Stimulated activated CD4-positive, alpha-beta T cell treated with anti-CD3 and anti-CD28 coated beads, Interleukin-12 subunit alpha, Interleukin-12 subunit beta, amount 100 ng/mL, for 48 hours (primary cell): ENCODE results near the gene UBASH3B.

ENCODE experiments used
- DNase-seq, 3 donors: peaks; one replicate each; pipeline ENCODE4 v3.0.0-alpha.2; 2020; ENCODE audit warnings: low read depth in 2 of 3, low spot score in 1 of 3

Gene UBASH3B

DNA sequence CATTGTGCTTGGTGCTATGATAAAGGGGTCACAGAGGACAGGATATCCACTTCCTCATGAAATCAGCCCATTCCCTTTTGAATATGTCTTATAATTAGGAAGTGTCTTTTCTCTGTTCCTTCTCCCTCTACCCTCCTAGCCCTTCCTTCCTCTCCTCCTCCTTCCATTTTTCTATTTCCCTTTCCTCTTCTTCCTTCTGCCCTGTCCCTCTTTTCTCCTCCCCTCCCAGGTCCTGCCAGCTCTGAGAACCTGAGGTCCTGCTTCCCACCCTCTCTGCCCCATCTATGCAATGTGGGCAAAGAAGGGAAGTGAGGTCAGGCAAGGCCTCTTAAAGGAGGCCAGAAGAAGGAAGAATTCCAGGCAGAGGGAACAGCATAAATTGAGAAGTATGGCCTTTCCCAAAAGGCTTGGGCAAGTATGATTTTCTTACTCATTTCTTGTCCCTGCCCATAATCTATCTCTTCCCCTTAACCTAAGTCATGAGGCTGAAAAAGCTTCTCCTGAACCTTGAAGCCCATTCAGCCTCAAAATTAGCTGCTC, 7.7 kb upstream of the UBASH3B start:
- no peak for DNase-seq

DNA sequence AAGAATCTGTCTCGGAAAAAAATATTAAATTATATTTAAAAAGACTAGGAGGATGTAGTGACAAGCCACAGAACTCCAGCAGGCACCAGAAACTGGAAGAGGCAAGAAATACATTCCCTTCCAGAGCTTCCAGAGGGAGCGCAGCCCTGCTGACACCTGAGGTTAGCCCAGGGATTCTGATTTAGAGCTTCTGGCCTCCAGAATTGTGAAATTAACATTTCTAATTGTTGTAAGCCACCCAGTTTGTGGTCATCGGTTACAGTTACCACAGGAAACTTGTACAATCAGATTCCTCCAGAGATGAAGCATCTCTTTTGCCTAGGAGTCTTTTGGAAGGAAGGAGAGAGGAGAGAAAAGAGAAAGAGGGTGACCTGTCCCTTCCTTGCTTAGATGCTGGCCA, 6.4 kb upstream of the UBASH3B start:
- no peak for DNase-seq

DNA sequence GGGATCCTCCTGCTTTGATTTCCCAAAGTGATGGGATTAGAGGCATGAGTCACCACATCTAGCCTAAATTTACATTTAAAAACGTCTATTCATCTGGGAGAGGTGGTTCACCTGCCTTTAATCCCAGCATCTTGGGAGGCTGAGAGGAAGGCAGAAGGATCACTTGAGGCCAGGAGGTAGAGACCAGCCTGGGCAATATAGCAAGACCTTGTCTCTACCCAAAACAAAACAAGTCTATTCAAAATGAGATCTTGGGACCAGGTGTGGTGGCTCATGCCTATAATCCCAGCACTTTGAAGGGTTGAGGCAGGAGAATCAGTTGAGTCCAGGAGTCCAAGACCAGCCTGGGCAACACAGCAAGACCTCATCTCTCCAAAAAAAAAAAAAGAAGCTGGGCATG, 4.9 kb upstream of the UBASH3B start:
- DNase-seq: no peak

DNA sequence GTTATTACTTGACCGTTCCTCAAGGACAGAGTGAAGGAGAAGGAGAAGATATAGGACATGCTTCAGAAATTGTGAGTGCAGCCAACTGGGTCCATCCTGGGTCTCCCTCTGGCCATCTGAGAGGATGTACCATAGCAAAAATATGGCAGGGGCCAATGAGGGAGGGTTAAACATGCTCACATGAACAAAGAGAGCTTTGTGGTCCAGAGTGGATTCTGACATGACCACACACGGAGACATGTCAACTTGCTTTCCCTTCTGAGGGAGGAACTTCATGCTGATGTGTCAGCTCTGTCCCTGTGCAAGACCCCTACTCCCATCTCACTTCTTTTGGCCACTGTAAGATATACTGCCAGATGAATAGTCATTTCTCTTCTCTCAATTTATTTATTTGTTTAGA, 3.0 kb upstream of the UBASH3B start:
- no peak for DNase-seq

DNA sequence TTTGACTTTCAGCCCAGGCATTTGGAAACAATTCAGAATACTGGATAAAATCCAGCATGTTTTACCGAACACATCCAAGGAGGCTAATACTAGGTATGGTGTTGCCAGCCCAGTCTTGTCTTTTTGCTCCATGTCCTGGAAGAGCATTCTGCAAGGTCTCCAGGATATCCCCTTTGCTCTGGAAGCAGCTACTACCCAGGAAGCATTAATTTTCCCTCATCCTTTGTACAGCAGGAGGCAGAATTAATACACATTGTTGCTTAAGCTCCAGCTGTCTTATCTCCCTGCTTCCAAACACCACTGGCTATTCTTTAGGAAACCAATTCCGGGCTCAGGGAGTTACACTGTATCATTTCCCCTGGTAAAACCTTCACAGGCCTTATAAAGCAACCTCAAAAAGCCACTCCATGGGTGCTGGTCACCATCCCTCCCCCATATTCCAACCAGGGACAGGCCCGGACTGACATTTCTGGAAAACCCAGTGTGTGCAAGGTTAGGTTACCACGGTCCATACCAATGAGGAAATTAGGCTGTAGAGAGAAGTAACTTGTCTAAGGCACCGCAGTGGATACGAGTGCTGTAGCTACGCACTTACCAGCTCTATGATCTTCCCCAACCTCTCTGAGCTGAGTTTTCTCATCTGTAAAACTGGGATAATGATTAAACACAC, 1.5 kb upstream of the UBASH3B start:
- no peak for DNase-seq

DNA sequence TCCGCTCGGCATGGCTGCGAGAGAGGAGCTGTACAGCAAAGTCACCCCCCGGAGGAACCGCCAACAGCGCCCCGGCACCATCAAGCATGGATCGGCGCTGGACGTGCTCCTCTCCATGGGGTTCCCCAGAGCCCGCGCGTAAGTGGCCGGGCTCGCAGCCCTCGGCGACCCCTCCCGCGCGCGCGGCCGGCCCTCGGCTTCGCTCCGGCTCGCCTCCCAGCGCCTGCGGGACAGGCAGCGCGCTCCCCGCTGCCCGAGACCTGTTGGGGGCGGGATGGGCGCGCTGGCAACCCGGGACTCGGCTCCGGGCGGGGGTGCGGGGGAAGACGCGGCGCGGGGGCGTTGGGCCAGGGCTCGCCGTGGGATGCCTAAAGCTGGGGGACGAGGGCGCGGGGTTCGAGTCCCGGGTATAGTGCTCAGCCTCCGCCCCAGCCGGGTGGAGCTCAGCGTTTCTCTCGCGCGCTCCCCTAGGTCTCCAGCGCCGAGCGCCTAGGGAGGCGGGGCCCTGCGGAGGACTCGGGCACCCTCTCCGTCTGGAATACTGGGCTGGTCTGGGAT, 630 bp downstream of the UBASH3B start:
- peak in 2 of 3 donors; percentile 25 to 34 for DNase-seq

DNA sequence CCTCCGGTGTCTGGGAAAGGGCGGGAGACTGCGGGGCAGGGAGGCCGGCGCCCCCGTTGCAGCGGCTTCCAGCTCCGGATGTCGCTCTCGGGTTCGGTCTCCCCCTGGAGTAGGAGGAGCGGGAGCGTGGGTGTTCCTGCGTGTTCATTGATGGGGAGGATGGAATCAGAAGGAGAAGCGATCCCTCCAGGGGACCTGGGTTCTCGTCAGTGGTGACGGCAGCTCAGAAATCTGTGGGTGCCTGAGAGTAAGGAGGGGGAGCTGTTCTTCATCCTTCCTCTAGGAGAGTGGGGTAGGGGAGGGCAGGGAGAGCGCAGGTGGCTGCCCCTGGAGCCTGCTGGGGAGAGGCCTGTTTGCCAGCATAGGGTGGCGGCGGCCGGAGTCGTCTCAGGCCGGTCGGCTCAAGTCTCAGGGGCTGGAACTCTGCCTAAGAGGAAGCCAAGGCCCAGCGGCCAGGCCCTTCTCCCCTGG, 1.1 kb downstream of the UBASH3B start:
- DNase-seq: peak in 2 of 3 donors; percentile 17 to 22

DNA sequence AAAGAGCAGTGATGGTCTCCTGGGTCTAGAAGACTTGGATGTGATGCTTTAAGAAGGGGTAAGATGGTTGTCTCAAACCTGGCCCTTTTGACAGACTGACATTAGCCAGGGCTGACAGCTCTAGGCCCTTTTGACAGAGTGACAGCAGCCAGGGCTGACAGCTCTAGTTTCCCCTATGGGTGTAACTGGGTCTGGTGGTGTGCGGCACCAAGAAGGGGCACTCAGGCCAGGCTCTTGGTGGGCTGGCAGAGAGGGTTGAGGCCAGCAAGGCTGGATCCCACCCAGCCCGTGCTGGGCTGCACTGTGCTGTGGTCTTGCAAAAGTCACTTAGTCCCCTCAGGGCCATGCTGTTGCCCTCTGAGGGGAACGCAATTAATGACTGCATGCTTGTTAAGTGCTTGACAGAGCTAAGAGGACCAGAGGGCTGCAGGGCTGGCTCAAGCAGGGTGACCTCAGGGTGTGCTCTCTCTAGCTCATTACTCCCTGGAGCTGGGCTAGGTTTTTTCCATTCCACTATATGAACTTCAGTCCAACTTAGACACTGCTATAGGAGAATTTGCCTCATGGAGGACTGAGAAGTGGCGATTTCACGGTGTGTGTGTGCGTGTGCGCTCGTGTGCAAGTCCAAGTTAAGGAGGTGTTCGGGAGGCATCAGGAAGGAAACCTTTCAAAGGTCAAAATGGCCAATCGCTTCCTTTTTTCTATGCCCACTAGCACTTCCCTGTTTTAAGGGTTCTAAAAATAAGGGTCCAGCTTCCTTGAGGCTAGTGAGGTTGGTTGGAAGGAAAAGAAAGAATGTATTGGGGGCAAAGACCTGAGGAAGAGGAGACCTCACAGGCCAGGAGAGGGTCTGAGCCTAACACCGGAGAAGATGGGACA, 4.4 kb downstream of the UBASH3B start:
- no peak for DNase-seq

DNA sequence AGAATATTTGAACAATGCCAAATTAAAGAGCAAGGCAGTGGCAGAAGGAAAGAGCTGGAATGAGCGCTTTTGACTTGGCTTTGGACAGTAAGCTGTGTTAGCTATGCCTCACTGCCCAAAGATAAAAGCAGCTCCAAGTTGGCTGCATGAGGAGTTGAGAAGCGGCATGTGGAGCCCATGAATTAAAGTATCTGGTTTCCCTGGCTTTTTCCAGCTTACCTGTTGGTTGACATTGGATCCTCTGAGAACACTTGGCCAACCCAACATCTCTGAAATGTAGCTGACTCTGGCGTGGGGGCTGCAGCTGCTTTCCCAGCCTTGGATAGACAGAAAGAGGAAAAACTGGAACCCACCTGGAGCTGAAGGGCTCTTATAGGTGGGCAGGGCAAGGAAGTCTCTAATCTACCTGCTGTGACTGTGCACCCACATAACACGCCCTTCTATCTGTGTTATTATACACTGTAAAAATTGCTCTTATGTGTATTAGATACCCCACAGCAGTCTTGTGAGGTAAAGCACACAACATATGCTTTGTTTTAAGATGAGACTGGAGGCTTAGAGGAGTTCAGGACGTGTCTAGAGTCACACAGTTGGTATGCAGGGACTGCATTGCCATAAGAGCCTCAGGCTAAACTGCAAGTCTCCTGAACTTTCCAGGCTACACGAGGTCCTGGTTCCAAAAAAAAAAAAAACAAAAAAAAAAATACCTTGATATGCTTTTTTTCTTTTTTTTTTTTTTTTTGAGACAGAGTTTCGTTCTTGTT, 5.8 kb downstream of the UBASH3B start:
- no peak for DNase-seq

DNA sequence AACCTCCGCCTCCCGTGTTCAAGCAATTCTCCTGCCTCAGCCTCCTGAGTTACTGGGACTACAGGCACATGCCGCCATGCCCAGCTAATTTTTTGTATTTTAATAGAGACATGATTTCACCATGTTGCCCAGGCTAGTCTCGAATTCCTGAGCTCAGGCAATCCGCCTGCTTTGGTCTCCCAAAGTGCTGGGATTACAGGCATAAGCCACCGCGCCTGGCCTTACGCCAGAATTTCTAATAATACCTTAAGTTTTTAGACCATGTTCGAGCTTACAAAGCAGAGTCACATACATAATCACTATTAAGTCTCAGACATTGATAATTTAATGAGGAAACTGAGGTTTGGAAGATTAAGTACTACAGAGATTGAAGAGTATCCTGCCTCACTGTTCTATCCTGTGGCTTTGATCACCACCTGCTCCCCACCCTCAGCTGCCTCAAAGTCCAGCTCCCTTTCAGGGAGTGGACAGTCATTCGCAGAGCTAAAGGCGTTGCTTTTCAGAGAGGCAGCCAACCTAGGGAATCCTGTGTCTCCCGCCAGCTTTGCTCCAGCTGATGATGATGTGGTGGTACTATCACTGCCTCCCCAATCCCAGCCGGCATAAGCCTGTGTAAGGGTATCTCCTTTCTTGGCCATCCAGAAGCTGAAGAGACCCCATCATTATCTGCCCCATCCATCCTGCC, 7.7 kb downstream of the UBASH3B start:
- DNase-seq: no peak

DNA sequence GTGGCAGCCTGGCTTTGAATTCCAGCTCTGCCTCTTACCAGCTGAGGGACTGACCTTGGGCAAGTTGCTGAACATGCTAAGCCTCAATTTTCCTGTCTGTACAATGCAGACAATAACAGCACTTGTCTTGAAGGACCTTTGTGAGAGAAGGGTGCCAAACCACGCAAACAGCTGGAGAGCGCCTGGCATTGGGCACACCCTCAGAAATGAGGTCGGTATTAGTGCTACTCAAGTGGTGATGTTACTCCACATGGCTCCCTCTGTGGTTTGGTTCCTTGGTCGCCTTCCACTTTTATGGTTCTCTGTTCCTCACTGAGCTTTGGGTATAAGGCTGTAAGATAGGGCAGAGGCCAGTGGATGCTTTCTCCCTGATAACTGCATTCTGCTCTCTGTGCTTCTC, 8.2 kb downstream of the UBASH3B start:
- DNase-seq: no peak

DNA sequence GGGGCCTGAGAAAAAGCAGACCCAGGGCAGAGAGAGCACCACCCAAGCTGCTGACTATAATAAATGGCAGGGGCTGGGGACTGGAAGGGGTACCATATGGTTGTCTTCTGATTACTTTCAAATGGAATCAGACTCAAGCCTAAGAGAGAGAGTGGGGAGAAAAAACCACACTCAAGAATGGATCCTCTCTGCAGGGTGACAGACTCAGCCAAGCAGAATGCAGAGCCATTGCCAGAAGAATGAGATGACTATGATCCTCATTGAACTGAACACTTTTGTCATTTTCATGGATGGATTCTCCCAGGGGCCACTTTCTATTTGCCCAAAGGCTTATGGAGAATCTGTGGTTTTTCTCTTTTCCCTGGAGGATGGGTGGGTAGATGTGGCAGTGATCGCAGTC, 8.7 kb downstream of the UBASH3B start:
- DNase-seq: no peak

DNA sequence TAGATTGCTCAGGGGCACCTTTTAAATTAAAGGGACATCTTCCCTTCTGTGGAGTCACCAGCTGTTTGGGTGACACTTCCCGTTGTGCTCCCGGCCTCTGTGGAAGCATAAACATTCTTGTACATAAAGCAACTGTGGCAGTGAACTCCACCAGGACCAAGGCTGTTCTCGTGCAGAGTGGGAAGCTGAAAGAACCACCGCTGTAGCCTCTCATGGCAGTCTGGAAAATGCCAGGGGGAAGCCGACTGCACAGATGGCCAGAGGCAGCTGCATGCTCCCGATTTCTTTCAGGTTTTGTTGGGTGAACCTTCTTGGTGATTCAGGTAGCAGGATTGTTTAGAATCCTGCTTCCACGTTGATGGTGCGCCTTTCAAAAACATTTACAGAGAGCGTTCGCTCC, 10.3 kb downstream of the UBASH3B start:
- DNase-seq: no peak

DNA sequence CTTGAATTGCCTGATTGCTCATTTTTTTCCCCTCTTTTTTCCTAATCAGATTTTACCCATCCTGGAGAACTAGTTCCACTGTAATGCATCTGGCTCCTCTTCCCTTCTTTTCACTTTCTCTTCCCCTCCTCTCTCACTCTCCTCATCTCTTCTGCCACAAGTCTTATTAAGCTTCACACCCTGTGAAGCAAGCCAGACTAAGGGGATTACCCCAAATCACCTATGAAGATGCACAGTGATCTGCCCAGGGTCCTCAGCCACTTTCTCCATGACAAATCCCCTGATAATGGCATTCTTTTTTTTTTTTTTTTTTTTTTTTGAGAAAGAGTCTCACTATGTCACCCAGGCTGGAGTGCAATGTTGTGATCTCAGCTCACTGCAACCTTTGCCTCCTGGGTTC, 11.2 kb downstream of the UBASH3B start:
- no peak for DNase-seq

DNA sequence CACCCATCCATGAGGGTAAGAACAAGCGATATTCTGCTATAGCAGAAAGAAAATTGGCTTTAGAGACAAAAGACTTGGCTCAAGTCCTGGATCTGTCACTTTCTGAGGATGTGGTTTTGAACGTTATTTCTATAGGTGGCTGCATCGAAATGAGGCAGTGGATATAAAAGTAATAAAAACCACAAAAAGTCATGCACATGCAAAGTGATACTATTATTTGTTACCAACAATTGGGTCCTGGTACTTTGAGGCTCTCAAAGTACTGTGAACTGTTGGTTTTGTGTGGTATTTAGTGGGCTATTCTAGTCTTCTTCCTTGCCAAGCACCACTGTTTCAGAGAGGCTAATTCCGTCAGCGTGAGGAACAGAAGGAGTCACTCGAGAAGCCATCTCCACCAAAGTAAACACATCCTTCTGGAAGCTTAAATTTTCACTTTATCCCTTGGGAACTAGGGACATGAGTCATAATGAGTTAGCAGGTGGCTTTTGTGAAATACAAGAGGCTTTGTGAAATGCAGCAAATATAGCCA, 13.1 kb downstream of the UBASH3B start:
- DNase-seq: no peak

DNA sequence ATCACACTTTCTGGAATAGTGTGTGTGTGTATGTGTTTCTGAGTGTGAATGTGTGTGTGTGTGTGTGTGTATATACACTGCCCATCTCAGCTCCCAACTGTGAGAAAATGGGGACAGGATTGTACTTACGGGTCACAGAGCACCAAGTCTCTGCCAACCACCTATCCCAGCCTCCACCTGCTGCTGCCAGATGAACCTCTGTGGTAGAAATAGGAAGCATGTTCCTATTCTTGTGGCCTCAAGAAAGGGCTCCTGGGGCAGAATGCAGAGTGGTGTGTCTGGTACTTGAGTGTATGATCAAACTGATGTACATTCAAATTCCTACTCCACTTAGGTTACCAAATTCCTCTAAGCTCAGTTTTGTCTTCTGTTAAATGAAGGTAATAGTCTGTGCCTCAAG, 14.6 kb downstream of the UBASH3B start:
- no peak for DNase-seq

DNA sequence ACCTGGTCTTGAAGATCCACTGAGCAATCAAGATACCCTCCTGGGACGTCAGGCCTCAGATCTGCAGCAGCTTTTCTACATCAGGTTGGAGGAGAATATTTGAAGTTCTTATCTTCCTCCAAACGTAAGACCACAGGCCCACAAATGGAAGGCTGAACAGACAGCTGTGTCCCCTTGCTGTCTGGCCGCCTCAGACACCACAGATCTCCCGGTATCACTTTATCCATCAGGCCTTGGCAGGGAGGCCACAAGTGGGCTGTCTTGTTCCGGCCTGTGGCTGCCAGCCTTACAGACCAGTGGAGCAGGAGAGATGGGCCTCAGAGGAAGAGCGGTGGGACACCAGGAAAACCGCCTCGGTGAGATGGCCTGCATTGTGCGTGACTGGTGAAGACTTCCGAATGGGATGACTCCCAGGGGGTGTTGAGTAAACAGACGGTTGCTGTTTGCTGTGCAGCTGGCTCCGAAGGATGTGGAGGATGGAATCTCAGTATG, 15.9 kb downstream of the UBASH3B start:
- DNase-seq: no peak

DNA sequence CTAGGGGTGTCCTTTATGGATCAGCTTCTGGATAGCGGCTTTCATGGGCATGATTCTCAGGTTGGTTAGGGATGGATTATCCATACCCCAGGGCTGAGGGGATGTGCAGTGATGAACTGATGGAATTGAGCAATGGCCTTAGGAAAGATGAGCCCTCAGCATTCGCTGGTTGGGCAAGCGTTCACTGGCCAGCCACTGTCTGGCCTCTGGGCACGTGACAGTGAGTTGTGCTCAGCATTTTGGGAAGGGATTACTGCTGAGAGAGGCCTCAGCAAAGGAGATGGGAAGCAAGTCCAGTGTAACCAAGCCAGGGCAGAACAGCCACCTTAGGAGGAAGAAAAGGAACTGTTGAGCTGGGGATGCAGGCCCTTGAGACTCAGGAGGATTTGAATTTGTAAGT, 17.4 kb downstream of the UBASH3B start:
- DNase-seq: no peak

DNA sequence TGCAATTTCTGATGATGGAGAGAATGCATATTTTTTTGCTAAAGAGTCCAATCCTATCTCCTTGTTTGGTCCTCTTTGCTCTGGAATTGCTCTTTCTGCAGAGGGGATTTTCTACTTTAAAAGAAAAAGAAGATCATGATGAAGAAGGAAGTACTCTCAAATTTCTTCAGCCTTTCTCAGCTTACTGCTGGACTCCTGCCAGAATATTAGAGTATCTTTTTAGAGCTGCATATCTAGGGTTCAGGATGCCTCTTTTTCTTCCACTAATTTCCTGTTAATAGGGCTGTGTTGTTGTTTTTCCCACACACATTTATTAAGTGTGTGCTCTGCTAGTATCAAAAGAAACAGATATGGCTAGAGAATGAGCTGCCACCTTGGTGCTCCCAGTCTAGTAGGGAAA, 18.2 kb downstream of the UBASH3B start:
- DNase-seq: no peak

DNA sequence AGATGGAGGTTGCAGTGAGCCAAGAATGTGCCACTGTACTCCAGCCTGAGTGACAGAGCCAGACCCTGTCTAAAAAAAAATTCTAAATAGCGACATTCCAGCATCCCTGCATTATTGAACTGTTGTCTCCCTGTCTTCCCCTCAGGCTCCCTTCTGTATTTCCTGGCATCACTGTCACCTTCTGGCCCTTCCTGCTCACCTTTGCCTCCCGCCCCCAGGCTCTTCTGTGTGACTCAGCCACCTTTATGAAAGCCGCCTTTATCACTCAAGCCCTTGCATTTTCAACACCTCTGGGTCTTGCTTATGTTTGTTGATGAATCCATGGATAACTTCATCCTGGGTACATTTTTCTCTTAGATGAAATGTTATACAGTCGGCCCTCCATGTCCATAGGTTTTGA, 21.1 kb downstream of the UBASH3B start:
- no peak for DNase-seq
